Esophagus squamous epithelium (tissue), 4 donors: ENCODE data around the gene BCL7A.

Experiments
- POLR2A ChIP-seq, 4 donors: fragments of 450-650 bp; IDR thresholded peaks; one replicate each; pipeline ENCODE4 v1.6.1; 2017; ENCODE audit warnings: antibody characterized with exemption in 4 of 4, mild to moderate bottlenecking in 4 of 4, moderate library complexity in 3 of 4
- TF ChIP-seq, protein P1 (sequence below), 6 experiments: fragments of 450-650 bp in 4 of 6; fragments of 200-600 bp in 2 of 6; sonication (generic) in 2 of 6; IDR thresholded peaks; one replicate each; pipeline ENCODE4 v1.5.1; 2016 to 2019; ENCODE audit warnings: antibody characterized with exemption in 6 of 6, mild to moderate bottlenecking in 4 of 6, moderate library complexity in 4 of 6

- TF ChIP-seq, protein P1, sequence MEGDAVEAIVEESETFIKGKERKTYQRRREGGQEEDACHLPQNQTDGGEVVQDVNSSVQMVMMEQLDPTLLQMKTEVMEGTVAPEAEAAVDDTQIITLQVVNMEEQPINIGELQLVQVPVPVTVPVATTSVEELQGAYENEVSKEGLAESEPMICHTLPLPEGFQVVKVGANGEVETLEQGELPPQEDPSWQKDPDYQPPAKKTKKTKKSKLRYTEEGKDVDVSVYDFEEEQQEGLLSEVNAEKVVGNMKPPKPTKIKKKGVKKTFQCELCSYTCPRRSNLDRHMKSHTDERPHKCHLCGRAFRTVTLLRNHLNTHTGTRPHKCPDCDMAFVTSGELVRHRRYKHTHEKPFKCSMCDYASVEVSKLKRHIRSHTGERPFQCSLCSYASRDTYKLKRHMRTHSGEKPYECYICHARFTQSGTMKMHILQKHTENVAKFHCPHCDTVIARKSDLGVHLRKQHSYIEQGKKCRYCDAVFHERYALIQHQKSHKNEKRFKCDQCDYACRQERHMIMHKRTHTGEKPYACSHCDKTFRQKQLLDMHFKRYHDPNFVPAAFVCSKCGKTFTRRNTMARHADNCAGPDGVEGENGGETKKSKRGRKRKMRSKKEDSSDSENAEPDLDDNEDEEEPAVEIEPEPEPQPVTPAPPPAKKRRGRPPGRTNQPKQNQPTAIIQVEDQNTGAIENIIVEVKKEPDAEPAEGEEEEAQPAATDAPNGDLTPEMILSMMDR (IDR thresholded peaks at IDR 0.05), result no peak
- TF ChIP-seq POLR2A (IDR thresholded peaks at IDR 0.05), result no peak
These were observed 30.6 kb downstream of the BCL7A start for GRCh38 chr12:122052285-122052684.
